H9 (cell line): Measurements from ENCODE around the gene WDR5. TPM values are rescaled to one million over a fixed set of nuclear protein-coding genes. Genes with fewer than 3 reads are reported as not detected.

Experiments
- DNase-seq: peaks from one replicate; pipeline ENCODE4 v3.0.0-alpha.2; 2017
- H2AFZ ChIP-seq: one replicate; pipeline ENCODE4 v1.6.1; 2013; ENCODE audit warnings: mild to moderate bottlenecking, low read length, control low read depth, moderate library complexity
- H2AK5ac ChIP-seq: 2 replicates; pipeline ENCODE4 v1.6.1; 2013; ENCODE audit warnings: low read length, control low read depth, mixed read lengths; ENCODE audit not compliant: insufficient read length
- H2BK120ac ChIP-seq: one replicate; pipeline ENCODE4 v1.6.1; 2013; ENCODE audit warnings: low read depth, mild to moderate bottlenecking, low read length, control low read depth, inconsistent platforms; ENCODE audit not compliant: poor library complexity, severe bottlenecking
- H2BK12ac ChIP-seq: 2 replicates; pipeline ENCODE4 v1.6.1; 2013; ENCODE audit warnings: low read length, control low read depth, mixed read lengths, low read depth; ENCODE audit not compliant: insufficient read length
- H2BK15ac ChIP-seq: 2 replicates; pipeline ENCODE4 v1.6.1; 2013; ENCODE audit warnings: low read depth, low read length, control low read depth
- H2BK20ac ChIP-seq: one replicate; pipeline ENCODE4 v1.6.1; 2013; ENCODE audit warnings: low read depth, mild to moderate bottlenecking, low read length, control low read depth, inconsistent platforms; ENCODE audit not compliant: poor library complexity, severe bottlenecking
- H2BK5ac ChIP-seq: 2 replicates; pipeline ENCODE4 v1.6.1; 2013; ENCODE audit warnings: low read length, control low read depth, mixed read lengths; ENCODE audit not compliant: insufficient read length
- H3K14ac ChIP-seq: 2 replicates; pipeline ENCODE4 v1.6.1; 2013; ENCODE audit warnings: low read length, control low read depth; ENCODE audit not compliant: insufficient read depth
- H3K18ac ChIP-seq: 2 replicates; pipeline ENCODE4 v1.6.1; 2013; ENCODE audit warnings: low read depth, mild to moderate bottlenecking, mixed read lengths, low read length, control low read depth; ENCODE audit not compliant: insufficient read length
- H3K23ac ChIP-seq: 2 replicates; pipeline ENCODE4 v1.6.1; 2013; ENCODE audit warnings: low read length, control low read depth, mixed read lengths, low read depth; ENCODE audit not compliant: insufficient read length
- H3K23me2 ChIP-seq: 2 replicates; pipeline ENCODE4 v1.6.1; 2013; ENCODE audit warnings: low read depth, mild to moderate bottlenecking, mixed read lengths, low read length, control low read depth; ENCODE audit not compliant: insufficient read length, poor library complexity, severe bottlenecking
- H3K27ac ChIP-seq: 2 replicates; pipeline ENCODE4 v1.5.1; 2013; ENCODE audit warnings: low read length, control low read depth, mixed read lengths, low read depth; ENCODE audit not compliant: insufficient read length
- H3K27me3 ChIP-seq: 2 replicates; pipeline ENCODE4 v1.6.1; 2013; ENCODE audit warnings: low read length, control low read depth, inconsistent platforms; ENCODE audit not compliant: insufficient read depth
- H3K4ac ChIP-seq: 2 replicates; pipeline ENCODE4 v1.6.1; 2013; ENCODE audit warnings: low read depth, mild to moderate bottlenecking, control low read depth, inconsistent platforms, low read length, moderate library complexity
- H3K4me1 ChIP-seq: 2 replicates; pipeline ENCODE4 v1.6.1; 2013; ENCODE audit warnings: low read length, control low read depth, inconsistent platforms; ENCODE audit not compliant: insufficient read depth
- H3K4me2 ChIP-seq: 2 replicates; pipeline ENCODE4 v1.6.1; 2013; ENCODE audit warnings: low read length, control low read depth, mixed read lengths; ENCODE audit not compliant: insufficient read length, insufficient read depth
- H3K56ac ChIP-seq: 2 replicates; pipeline ENCODE4 v1.6.1; 2013; ENCODE audit warnings: low read depth, mild to moderate bottlenecking, mixed read lengths, low read length, control low read depth; ENCODE audit not compliant: insufficient read length
- H3K79me1 ChIP-seq: 2 replicates; pipeline ENCODE4 v1.6.1; 2013; ENCODE audit warnings: low read depth, mild to moderate bottlenecking, moderate library complexity, low read length, control low read depth, inconsistent platforms; ENCODE audit not compliant: insufficient read depth, poor library complexity, severe bottlenecking
- H3K79me2 ChIP-seq: 2 replicates; pipeline ENCODE4 v1.6.1; 2013; ENCODE audit warnings: low read length, control low read depth, inconsistent platforms; ENCODE audit not compliant: insufficient read depth
- H3K9ac ChIP-seq: 2 replicates; pipeline ENCODE4 v1.6.1; 2013; ENCODE audit warnings: low read length, control low read depth, mixed read lengths; ENCODE audit not compliant: insufficient read length; ENCODE audit errors: extremely low read depth
- H3K9me3 ChIP-seq: one replicate; pipeline ENCODE4 v1.6.1; 2013; ENCODE audit warnings: low read depth, low read length, inconsistent platforms; ENCODE audit not compliant: control insufficient read depth
- H3T11ph ChIP-seq: one replicate; pipeline ENCODE4 v1.6.1; 2013; ENCODE audit warnings: mild to moderate bottlenecking, low read length, control low read depth, inconsistent platforms
- H4K20me1 ChIP-seq: one replicate; pipeline ENCODE4 v1.6.1; 2013; ENCODE audit not compliant: control insufficient read depth, insufficient read length, insufficient read depth
- H4K5ac ChIP-seq: 2 replicates; pipeline ENCODE4 v1.6.1; 2013; ENCODE audit warnings: low read depth, mild to moderate bottlenecking, mixed read lengths, low read length, control low read depth; ENCODE audit not compliant: insufficient read length
- H4K8ac ChIP-seq: replicated peaks from 2 replicates; pipeline ENCODE4 v1.6.1; 2013; ENCODE audit warnings: low read length, control low read depth, mixed read lengths, low read depth; ENCODE audit not compliant: insufficient read length
- H4K91ac ChIP-seq: 2 replicates; pipeline ENCODE4 v1.6.1; 2013; ENCODE audit warnings: low read depth, mild to moderate bottlenecking, moderate library complexity, mixed read lengths, low read length, control low read depth; ENCODE audit not compliant: insufficient read length
- H3K27ac Mint-ChIP-seq, 3 experiments: 2 replicates in 2 of 3; 3 replicates in 1 of 3; pipeline ENCODE4 v1.8.0; 2020 to 2021; ENCODE audit warnings: mixed read lengths in 3 of 3, mild to moderate bottlenecking in 1 of 3, moderate library complexity in 1 of 3
- H3K27me3 Mint-ChIP-seq: 2 replicates; pipeline ENCODE4 v1.8.0; 2021; ENCODE audit warnings: low read depth, mild to moderate bottlenecking, moderate library complexity, mixed read lengths
- H3K36me3 Mint-ChIP-seq, 3 experiments: 2 replicates in 2 of 3; 3 replicates in 1 of 3; pipeline ENCODE4 v1.8.0; 2020 to 2021; ENCODE audit warnings: low read depth in 3 of 3, mixed read lengths in 3 of 3; ENCODE audit not compliant: insufficient read depth in 1 of 3
- H3K4me1 Mint-ChIP-seq, 2 experiments: 2 replicates each; pipeline ENCODE4 v1.8.0; 2020; ENCODE audit warnings: mixed read lengths in 2 of 2
- H3K4me3 Mint-ChIP-seq, 2 experiments: 2 replicates in 1 of 2; 3 replicates in 1 of 2; pipeline ENCODE4 v1.8.0; 2020 to 2021; ENCODE audit warnings: mild to moderate bottlenecking in 2 of 2, mixed read lengths in 2 of 2, moderate library complexity in 1 of 2
- H3K9me3 Mint-ChIP-seq, 2 experiments: 2 replicates in 1 of 2; 3 replicates in 1 of 2; pipeline ENCODE4 v1.8.0; 2020; ENCODE audit warnings: mild to moderate bottlenecking in 2 of 2, mixed read lengths in 2 of 2, moderate library complexity in 1 of 2
- CTCF ChIP-seq: fragments of 200-600 bp; sonication (generic); conservative IDR thresholded peaks from 3 replicates; pipeline ENCODE4 v1.8.0; 2021; ENCODE audit warnings: antibody characterized with exemption, mild to moderate bottlenecking
- WGBS: extraction: QIAGEN DNeasy Blood & Tissue Kit; methylation state at CpG from one replicate; pipeline ENCODE4 v1.1.7; 2013; ENCODE audit warnings: missing lambda C conversion rate, low lambda C conversion rate, mixed read lengths; ENCODE audit not compliant: insufficient read length; ENCODE audit errors: extremely low coverage; 5-methylcytosine and 5-hydroxymethylcytosine counted together
- total RNA-seq: library from RNA; stranded (reverse); gene quantifications from 2 replicates; pipeline ENCODE4 v1.2.1, GENCODE V29; 2021

WDR5 gene
- total RNA-seq, 1 experiment from 2014 or later, result 72.3 TPM

GRCh38 chr9:134154262-134154701 lies 18.4 kb downstream of the WDR5 start:
- no peak overlapping the region for H3K23ac ChIP-seq
- H3K4me1 ChIP-seq, result no peaks in the 10 kb centered on the region
- Mint-ChIP-seq H3K9me3 (no peaks in the 10 kb centered on the region), H3K4me3 (no peak overlapping the region), H3K4me1 (0 out of 4 replicates have a peak, but pooled peaks cover 0 to 3% of the 10 kb centered on the region in 2 experiments), H3K36me3 (peaks cover 47 to 85% (median 82%) of the 10 kb centered on the region in 3 experiments), H3K27me3 (no peaks in the 10 kb centered on the region), H3K27ac (no peak overlapping the region)
- H3K79me1 ChIP-seq, result no peaks in the 10 kb centered on the region
- DNase-seq, result no peak
- H3K9me3 ChIP-seq, result no peaks in the 10 kb centered on the region
- H3K56ac ChIP-seq, result no peak overlapping the region
- no peak overlapping the region for H3K4ac ChIP-seq
- H3K27ac ChIP-seq, result no peak overlapping the region
- no peak overlapping the region for H4K8ac ChIP-seq
- no peak overlapping the region for H4K91ac ChIP-seq
- no CpG with 5 or more reads among the region's 27 CpGs for WGBS
- no peak for TF ChIP-seq CTCF
- H2BK15ac ChIP-seq, result no peak overlapping the region
- H2BK5ac ChIP-seq, result no peak overlapping the region
- H3T11ph ChIP-seq, result no peak overlapping the region
- no peak overlapping the region for H2BK120ac ChIP-seq
- H4K20me1 ChIP-seq, result no peaks in the 10 kb centered on the region
- no peak overlapping the region for H2BK20ac ChIP-seq
- H3K9ac ChIP-seq, result no peak overlapping the region
- no peaks in the 10 kb centered on the region for H3K23me2 ChIP-seq
- no peak overlapping the region for H2AK5ac ChIP-seq
- no peak overlapping the region for H3K4me2 ChIP-seq
- H4K5ac ChIP-seq, result no peak overlapping the region
- no peak overlapping the region for H3K14ac ChIP-seq
- no peak overlapping the region for H2AFZ ChIP-seq
- H3K18ac ChIP-seq, result no peak overlapping the region
- H3K79me2 ChIP-seq, result no peaks in the 10 kb centered on the region
- H2BK12ac ChIP-seq, result no peak overlapping the region
- no peaks in the 10 kb centered on the region for H3K27me3 ChIP-seq
